Liver (tissue), 9 donors: ENCODE data around the gene CTSH. TPM values are rescaled to one million over a fixed set of nuclear protein-coding genes. Genes with fewer than 3 reads are reported as not detected.

ENCODE experiments used
- DNase-seq: peaks from one replicate; pipeline ENCODE4 v3.0.0-alpha.2; 2017; ENCODE audit warnings: low spot score
- H3K27ac ChIP-seq, 2 donors: one replicate each; pipeline ENCODE4 v1.7.0; 2013; ENCODE audit warnings: inconsistent platforms in 2 of 2, low read length in 2 of 2, control low read depth in 1 of 2, low read depth in 1 of 2, mild to moderate bottlenecking in 1 of 2
- H3K27me3 ChIP-seq, 4 donors: one replicate each; pipeline versions ENCODE4 v1.6.1 to v1.7.0; 2013; ENCODE audit warnings: low read length in 3 of 4, inconsistent platforms in 1 of 4, mild to moderate bottlenecking in 1 of 4, moderate library complexity in 1 of 4; ENCODE audit not compliant: control insufficient read depth in 4 of 4, insufficient read depth in 4 of 4
- H3K36me3 ChIP-seq, 4 donors: one replicate each; pipeline versions ENCODE4 v1.6.1 to v1.7.0; 2013; ENCODE audit warnings: low read length in 3 of 4, mild to moderate bottlenecking in 3 of 4, low read depth in 1 of 4, moderate library complexity in 1 of 4; ENCODE audit not compliant: control insufficient read depth in 4 of 4, insufficient read depth in 3 of 4
- H3K4me1 ChIP-seq, 4 donors: one replicate each; pipeline versions ENCODE4 v1.6.1 to v1.7.0; 2013; ENCODE audit warnings: low read length in 3 of 4, mild to moderate bottlenecking in 3 of 4, moderate library complexity in 1 of 4; ENCODE audit not compliant: control insufficient read depth in 4 of 4, insufficient read depth in 4 of 4
- H3K4me3 ChIP-seq, 3 donors: one replicate each; pipeline versions ENCODE4 v1.6.1 to v1.7.0; 2013; ENCODE audit warnings: low read length in 3 of 3, control low read depth in 1 of 3, low read depth in 1 of 3, mild to moderate bottlenecking in 1 of 3
- H3K9ac ChIP-seq, 2 donors: one replicate each; pipeline ENCODE4 v1.7.0; 2013; ENCODE audit warnings: low read length in 2 of 2, mild to moderate bottlenecking in 2 of 2, moderate library complexity in 2 of 2, control low read depth in 1 of 2, low read depth in 1 of 2
- H3K9me3 ChIP-seq, 4 donors: one replicate each; pipeline versions ENCODE4 v1.6.1 to v1.7.0; 2013; ENCODE audit warnings: low read length in 3 of 4; ENCODE audit not compliant: control insufficient read depth in 4 of 4
- EGR1 ChIP-seq, 2 donors: IDR thresholded peaks; 2 replicates each; pipeline ENCODE4 v1.6.1; 2016 to 2018; ENCODE audit warnings: antibody characterized with exemption in 2 of 2, low read depth in 2 of 2
- FOXA1 ChIP-seq: IDR thresholded peaks from 2 replicates; pipeline ENCODE4 v1.6.1; 2016; ENCODE audit warnings: antibody characterized with exemption
- GABPA ChIP-seq, 2 donors: IDR thresholded peaks in 1 of 2; conservative IDR thresholded peaks in 1 of 2; 2 replicates each; pipeline ENCODE4 v1.6.1; 2016; ENCODE audit warnings: antibody characterized with exemption in 2 of 2, mild to moderate bottlenecking in 1 of 2, moderate library complexity in 1 of 2
- HNF4G ChIP-seq: IDR thresholded peaks from 2 replicates; pipeline ENCODE4 v1.6.1; 2016; ENCODE audit warnings: antibody characterized with exemption
- MAX ChIP-seq: IDR thresholded peaks from 2 replicates; pipeline ENCODE4 v1.6.1; 2016; ENCODE audit warnings: antibody characterized with exemption
- NR2F2 ChIP-seq: IDR thresholded peaks from 2 replicates; pipeline ENCODE4 v1.6.1; 2016; ENCODE audit warnings: antibody characterized with exemption
- REST ChIP-seq: IDR thresholded peaks from 2 replicates; pipeline ENCODE4 v1.6.1; 2016; ENCODE audit warnings: antibody characterized with exemption, mild to moderate bottlenecking
- SP1 ChIP-seq: IDR thresholded peaks from 2 replicates; pipeline ENCODE4 v1.6.1; 2018; ENCODE audit warnings: antibody characterized with exemption, mild to moderate bottlenecking
- TAF1 ChIP-seq: conservative IDR thresholded peaks from 2 replicates; pipeline ENCODE4 v1.6.1; 2016; ENCODE audit warnings: antibody characterized with exemption, mild to moderate bottlenecking
- ZBTB33 ChIP-seq: IDR thresholded peaks from 2 replicates; pipeline ENCODE4 v1.6.1; 2016; ENCODE audit warnings: antibody characterized with exemption
- WGBS: extraction: QIAGEN DNeasy Blood & Tissue Kit; methylation state at CpG from one replicate; pipeline ENCODE4 v1.1.7; 2013; 5-methylcytosine and 5-hydroxymethylcytosine counted together
- polyA plus RNA-seq, 2 donors: library from polyadenylated mRNA; stranded (reverse) in 1 of 2; unstranded in 1 of 2; fragments of 200-250 nt in 1 of 2; fragments of >200 nt in 1 of 2; fragmentation: Nextera tagmentation in 1 of 2; extraction: Ambion mirVana in 1 of 2; gene quantifications; one replicate each; pipeline versions ENCODE4 v1.2.1 to v1.2.3, GENCODE V29; 2013 to 2015
- total RNA-seq, 2 donors: library from RNA; depleted of rRNA; stranded (reverse); fragments of >200 nt; gene quantifications; one replicate each; pipeline ENCODE4 v1.2.3, GENCODE V29; 2014
- TF ChIP-seq, protein P1 (sequence below): IDR thresholded peaks from 2 replicates; pipeline ENCODE4 v1.6.1; 2016; ENCODE audit warnings: antibody characterized with exemption
- TF ChIP-seq, protein P2 (sequence below): fragments of 150-350 bp; IDR thresholded peaks from 2 replicates; pipeline ENCODE4 v1.5.1; 2017; ENCODE audit warnings: improper control_type of control experiment, low read depth, low read length; ENCODE audit not compliant: missing input control
- donor health status: healthy.
- donor health status: healthy.
- donor health status: healthy.
- donor health status: healthy.
- donor health status: healthy.

CTSH gene
- total and polyA plus RNA-seq, 4 donors = 46.3 to 162 (median 95.8) TPM

DNA sequence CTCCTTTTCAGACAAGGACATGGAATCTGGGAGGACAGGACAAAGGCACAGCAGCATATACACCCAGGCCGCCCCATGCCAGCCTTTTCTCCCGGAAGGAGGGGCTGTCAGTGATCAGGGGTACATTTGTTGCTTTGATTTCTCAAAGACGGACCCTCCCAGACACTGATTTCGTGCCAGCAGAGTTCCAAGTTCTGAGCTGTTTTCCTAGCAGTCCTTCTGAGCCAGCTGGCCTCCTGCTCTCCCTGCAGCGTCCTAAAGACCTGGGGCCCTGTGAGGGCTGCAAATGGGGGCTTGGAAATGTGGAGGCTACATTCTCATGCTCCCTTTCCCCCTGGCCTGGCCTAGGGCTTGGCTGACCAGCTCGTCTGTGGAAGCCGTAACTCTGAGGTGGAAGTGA, 22.3 kb downstream of the CTSH start:
- Histone ChIP-seq H3K9ac (no peak overlapping the region), H3K4me3 (no peak overlapping the region), H3K4me1 (no peaks in the 10 kb centered on the region), H3K9me3 (no peaks in the 10 kb centered on the region), H3K36me3 (peaks cover 16 to 59% (median 36%) of the 10 kb centered on the region in 4 donors), H3K27ac (no peak overlapping the region), H3K27me3 (no peaks in the 10 kb centered on the region)
- 92% methylated on average over 7 of the region's 7 CpGs for WGBS
- no peak for DNase-seq
- TF ChIP-seq, protein P1, sequence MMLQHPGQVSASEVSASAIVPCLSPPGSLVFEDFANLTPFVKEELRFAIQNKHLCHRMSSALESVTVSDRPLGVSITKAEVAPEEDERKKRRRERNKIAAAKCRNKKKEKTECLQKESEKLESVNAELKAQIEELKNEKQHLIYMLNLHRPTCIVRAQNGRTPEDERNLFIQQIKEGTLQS = no peak
- TF ChIP-seq FOXA1 = no peak
- TF ChIP-seq ZBTB33 = no peak
- TF ChIP-seq REST = no peak

GRCh38 chr15:78921940-78922339, 22.9 kb downstream of the CTSH start:
- H3K36me3 ChIP-seq = peaks cover 13 to 53% (median 33%) of the 10 kb centered on the region in 4 donors
- H3K4me3 ChIP-seq = no peak overlapping the region
- DNase-seq = no peak
- H3K9ac ChIP-seq = no peak overlapping the region
- TF ChIP-seq TAF1 (no peak), MAX (no peak), FOXA1 (no peak), NR2F2 (no peak), SP1 (no peak), ZBTB33 (no peak), GABPA (IDR thresholded peaks at IDR 0.05 in 1 of 2, conservative IDR thresholded peaks at IDR 0.05 in 1 of 2) (no peak), EGR1 (IDR thresholded peaks at IDR 0.05; ENCODE audit: low read depth in 2 of 2) (no peak), HNF4G (no peak)
- TF ChIP-seq, protein P2, sequence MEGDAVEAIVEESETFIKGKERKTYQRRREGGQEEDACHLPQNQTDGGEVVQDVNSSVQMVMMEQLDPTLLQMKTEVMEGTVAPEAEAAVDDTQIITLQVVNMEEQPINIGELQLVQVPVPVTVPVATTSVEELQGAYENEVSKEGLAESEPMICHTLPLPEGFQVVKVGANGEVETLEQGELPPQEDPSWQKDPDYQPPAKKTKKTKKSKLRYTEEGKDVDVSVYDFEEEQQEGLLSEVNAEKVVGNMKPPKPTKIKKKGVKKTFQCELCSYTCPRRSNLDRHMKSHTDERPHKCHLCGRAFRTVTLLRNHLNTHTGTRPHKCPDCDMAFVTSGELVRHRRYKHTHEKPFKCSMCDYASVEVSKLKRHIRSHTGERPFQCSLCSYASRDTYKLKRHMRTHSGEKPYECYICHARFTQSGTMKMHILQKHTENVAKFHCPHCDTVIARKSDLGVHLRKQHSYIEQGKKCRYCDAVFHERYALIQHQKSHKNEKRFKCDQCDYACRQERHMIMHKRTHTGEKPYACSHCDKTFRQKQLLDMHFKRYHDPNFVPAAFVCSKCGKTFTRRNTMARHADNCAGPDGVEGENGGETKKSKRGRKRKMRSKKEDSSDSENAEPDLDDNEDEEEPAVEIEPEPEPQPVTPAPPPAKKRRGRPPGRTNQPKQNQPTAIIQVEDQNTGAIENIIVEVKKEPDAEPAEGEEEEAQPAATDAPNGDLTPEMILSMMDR = no peak
- TF ChIP-seq, protein P1 = no peak
- H3K27me3 ChIP-seq = no peaks in the 10 kb centered on the region
- H3K9me3 ChIP-seq = no peaks in the 10 kb centered on the region
- WGBS = 89% methylated on average over 14 of the region's 14 CpGs
- H3K4me1 ChIP-seq = peaks cover 0 to under 1% (median under 1%) of the 10 kb centered on the region in 4 donors
- no peak overlapping the region for H3K27ac ChIP-seq
